Glutamatergic neuron (in vitro differentiated cells): ENCODE results near the gene RETREG2. TPM values are rescaled to one million over a fixed set of nuclear protein-coding genes. Genes with fewer than 3 reads are reported as not detected.
A peak's percentile ranks its signal among the peaks of the same experiment; 100 is the strongest.

ENCODE experiments used
- DNase-seq: peaks from one replicate; pipeline ENCODE4 v3.0.0; 2022
- H3K27ac Mint-ChIP-seq: one replicate; pipeline ENCODE4 v1.8.0; 2020; ENCODE audit warnings: mild to moderate bottlenecking, mixed read lengths, inconsistent platforms; ENCODE audit not compliant: unreplicated experiment
- H3K27me3 Mint-ChIP-seq: one replicate; pipeline ENCODE4 v1.8.0; 2020; ENCODE audit warnings: mild to moderate bottlenecking, moderate library complexity, mixed read lengths, inconsistent platforms; ENCODE audit not compliant: unreplicated experiment
- H3K36me3 Mint-ChIP-seq: one replicate; pipeline ENCODE4 v1.8.0; 2020; ENCODE audit warnings: mild to moderate bottlenecking, mixed read lengths, inconsistent platforms; ENCODE audit not compliant: unreplicated experiment
- H3K4me1 Mint-ChIP-seq: one replicate; pipeline ENCODE4 v1.8.0; 2020; ENCODE audit warnings: mild to moderate bottlenecking, low read depth, mixed read lengths, inconsistent platforms; ENCODE audit not compliant: unreplicated experiment
- H3K4me3 Mint-ChIP-seq: one replicate; pipeline ENCODE4 v1.8.0; 2020; ENCODE audit warnings: mild to moderate bottlenecking, mixed read lengths, inconsistent platforms; ENCODE audit not compliant: unreplicated experiment
- H3K9me3 Mint-ChIP-seq: one replicate; pipeline ENCODE4 v1.8.0; 2020; ENCODE audit warnings: mild to moderate bottlenecking, moderate library complexity, mixed read lengths, inconsistent platforms; ENCODE audit not compliant: unreplicated experiment
- total RNA-seq: library from RNA; stranded (reverse); fragmentation: NEBNext Ultra II Directional; extraction: Animal tissue kit (Norgen Biotek cat#: 25700); gene quantifications from one replicate; pipeline ENCODE4 v1.2.1, GENCODE V29; 2021; ENCODE audit not compliant: unreplicated experiment
- TF ChIP-seq, protein P1 (sequence below): fragments of 200-600 bp; sonication (generic); IDR thresholded peaks from one replicate; pipeline ENCODE4 v1.5.0; 2021; ENCODE audit not compliant: partially characterized antibody, unreplicated experiment

RETREG2 gene
- total RNA-seq, 1 donor from 2014 or later, result 167 TPM

DNA sequence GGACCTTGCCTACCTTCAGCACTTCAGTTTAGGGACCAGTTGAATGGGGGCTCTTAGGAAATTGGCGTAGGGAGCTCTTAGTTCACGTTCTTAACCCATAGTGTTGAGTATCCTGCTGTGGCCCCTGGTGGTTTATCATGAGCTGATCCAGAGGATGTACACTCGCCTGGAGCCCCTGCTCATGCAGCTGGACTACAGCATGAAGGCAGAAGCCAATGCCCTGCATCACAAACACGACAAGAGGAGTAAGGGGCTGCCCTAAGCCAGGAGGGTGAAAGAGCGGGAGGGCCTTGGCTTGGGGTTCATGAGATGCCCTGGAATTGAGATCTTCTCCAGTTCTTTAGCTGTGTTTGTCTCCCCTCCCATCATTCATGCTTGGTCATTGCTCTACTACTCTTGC lies 2.9 kb downstream of the RETREG2 start:
- H3K4me3 Mint-ChIP-seq, result no peak overlapping the region
- peaks cover 29% of the 10 kb centered on the region for H3K4me1 Mint-ChIP-seq
- TF ChIP-seq, protein P1, sequence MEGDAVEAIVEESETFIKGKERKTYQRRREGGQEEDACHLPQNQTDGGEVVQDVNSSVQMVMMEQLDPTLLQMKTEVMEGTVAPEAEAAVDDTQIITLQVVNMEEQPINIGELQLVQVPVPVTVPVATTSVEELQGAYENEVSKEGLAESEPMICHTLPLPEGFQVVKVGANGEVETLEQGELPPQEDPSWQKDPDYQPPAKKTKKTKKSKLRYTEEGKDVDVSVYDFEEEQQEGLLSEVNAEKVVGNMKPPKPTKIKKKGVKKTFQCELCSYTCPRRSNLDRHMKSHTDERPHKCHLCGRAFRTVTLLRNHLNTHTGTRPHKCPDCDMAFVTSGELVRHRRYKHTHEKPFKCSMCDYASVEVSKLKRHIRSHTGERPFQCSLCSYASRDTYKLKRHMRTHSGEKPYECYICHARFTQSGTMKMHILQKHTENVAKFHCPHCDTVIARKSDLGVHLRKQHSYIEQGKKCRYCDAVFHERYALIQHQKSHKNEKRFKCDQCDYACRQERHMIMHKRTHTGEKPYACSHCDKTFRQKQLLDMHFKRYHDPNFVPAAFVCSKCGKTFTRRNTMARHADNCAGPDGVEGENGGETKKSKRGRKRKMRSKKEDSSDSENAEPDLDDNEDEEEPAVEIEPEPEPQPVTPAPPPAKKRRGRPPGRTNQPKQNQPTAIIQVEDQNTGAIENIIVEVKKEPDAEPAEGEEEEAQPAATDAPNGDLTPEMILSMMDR, result no peak
- H3K9me3 Mint-ChIP-seq, result peaks cover 27% of the 10 kb centered on the region
- DNase-seq, result no peak
- H3K27ac Mint-ChIP-seq, result peak overlapping the region; percentile 41
- H3K27me3 Mint-ChIP-seq, result peaks cover 23% of the 10 kb centered on the region
- no peaks in the 10 kb centered on the region for H3K36me3 Mint-ChIP-seq

DNA sequence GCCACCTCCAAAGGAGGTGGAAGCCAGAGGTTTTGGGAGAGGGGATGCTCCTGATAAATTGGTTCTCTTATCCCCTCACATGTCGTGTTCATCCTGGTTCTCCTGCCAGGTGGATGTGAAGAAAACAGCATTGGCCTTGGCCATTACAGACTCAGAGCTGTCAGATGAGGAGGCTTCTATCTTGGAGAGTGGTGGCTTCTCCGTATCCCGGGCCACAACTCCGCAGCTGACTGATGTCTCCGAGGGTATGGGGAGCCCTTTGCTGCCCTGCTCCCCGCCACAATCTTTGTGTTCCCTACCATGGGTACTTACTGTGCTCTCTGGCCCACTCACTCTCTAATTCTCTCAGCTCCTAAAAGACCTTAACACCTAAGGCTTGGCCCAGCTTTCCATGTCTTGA lies 3.5 kb downstream of the RETREG2 start:
- Mint-ChIP-seq H3K4me1 (peaks cover 29% of the 10 kb centered on the region), H3K4me3 (peak overlapping the region; percentile 42), H3K27ac (peak overlapping the region; percentile 52), H3K9me3 (peaks cover 27% of the 10 kb centered on the region), H3K36me3 (no peaks in the 10 kb centered on the region), H3K27me3 (peaks cover 21% of the 10 kb centered on the region)
- TF ChIP-seq, protein P1, result no peak
- DNase-seq, result no peak

DNA sequence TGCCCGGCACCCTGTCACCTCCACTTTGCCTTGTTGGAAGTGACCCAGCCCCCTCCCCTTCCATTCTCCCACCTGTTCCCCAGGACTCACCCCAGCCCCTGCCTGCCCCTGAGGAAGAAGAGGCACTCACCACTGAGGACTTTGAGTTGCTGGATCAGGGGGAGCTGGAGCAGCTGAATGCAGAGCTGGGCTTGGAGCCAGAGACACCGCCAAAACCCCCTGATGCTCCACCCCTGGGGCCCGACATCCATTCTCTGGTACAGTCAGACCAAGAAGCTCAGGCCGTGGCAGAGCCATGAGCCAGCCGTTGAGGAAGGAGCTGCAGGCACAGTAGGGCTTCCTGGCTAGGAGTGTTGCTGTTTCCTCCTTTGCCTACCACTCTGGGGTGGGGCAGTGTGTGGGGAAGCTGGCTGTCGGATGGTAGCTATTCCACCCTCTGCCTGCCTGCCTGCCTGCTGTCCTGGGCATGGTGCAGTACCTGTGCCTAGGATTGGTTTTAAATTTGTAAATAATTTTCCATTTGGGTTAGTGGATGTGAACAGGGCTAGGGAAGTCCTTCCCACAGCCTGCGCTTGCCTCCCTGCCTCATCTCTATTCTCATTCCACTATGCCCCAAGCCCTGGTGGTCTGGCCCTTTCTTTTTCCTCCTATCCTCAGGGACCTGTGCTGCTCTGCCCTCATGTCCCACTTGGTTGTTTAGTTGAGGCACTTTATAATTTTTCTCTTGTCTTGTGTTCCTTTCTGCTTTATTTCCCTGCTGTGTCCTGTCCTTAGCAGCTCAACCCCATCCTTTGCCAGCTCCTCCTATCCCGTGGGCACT lies 4.5 kb downstream of the RETREG2 start:
- H3K36me3 Mint-ChIP-seq, result no peaks in the 10 kb centered on the region
- TF ChIP-seq, protein P1, result no peak

DNA sequence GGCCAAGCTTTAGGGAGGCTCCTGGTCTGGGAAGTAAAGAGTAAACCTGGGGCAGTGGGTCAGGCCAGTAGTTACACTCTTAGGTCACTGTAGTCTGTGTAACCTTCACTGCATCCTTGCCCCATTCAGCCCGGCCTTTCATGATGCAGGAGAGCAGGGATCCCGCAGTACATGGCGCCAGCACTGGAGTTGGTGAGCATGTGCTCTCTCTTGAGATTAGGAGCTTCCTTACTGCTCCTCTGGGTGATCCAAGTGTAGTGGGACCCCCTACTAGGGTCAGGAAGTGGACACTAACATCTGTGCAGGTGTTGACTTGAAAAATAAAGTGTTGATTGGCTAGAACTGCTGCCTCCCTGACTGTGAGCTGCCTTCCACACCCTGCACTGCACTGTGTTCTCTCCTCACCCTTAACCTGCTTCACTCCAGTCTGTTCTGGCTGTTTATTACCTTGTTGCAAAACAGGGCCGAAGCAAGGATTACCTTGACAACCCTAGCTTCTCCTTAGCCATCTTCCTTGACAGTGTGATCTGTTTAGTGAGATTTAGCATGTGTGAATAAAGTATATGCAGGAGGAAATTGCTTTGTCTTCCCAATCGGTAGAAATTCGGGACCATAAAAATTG lies 5.2 kb downstream of the RETREG2 start:
- Mint-ChIP-seq H3K9me3 (peaks cover 18% of the 10 kb centered on the region), H3K27ac (peak overlapping the region; percentile 99), H3K4me1 (peaks cover 29% of the 10 kb centered on the region), H3K4me3 (peak overlapping the region; percentile 83), H3K36me3 (no peaks in the 10 kb centered on the region), H3K27me3 (peaks cover 17% of the 10 kb centered on the region)
- TF ChIP-seq, protein P1, result no peak
- no peak for DNase-seq

More for the DNA sequence above, 4.5 kb downstream of the RETREG2 start:
- Mint-ChIP-seq H3K9me3 (peaks cover 21% of the 10 kb centered on the region), H3K27ac (peak overlapping the region; percentile 99), H3K4me1 (peaks cover 29% of the 10 kb centered on the region), H3K27me3 (peaks cover 20% of the 10 kb centered on the region), H3K4me3 (no peak overlapping the region)
- no peak for DNase-seq

DNA sequence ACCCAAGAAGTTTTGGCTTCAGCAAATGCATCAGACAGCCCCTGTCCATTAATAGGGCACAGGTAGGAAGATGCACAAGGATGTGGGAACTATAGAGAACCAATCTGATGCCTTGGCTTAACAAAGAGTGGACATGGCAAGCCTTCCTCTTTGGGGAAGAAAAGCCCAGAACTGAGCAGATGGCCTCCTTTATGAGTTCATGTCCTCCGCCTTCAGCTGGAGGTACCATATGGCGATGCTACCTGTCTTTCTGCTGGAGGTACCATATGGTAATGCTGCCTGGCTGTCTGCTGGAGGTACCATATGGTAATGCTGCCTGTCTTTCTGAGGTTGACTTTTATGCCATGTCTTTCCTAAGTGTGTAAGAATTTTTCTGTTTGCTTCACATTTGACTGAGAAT lies 6.0 kb downstream of the RETREG2 start:
- H3K9me3 Mint-ChIP-seq, result peaks cover 14% of the 10 kb centered on the region

More for the DNA sequence above, 6.0 kb downstream of the RETREG2 start:
- Mint-ChIP-seq H3K27ac (peak overlapping the region; percentile 99), H3K4me1 (peaks cover 25% of the 10 kb centered on the region), H3K36me3 (no peaks in the 10 kb centered on the region), H3K27me3 (peaks cover 12% of the 10 kb centered on the region), H3K4me3 (peak overlapping the region; percentile 83)
- no peak for DNase-seq
- TF ChIP-seq, protein P1, result no peak
